GM12891 (cell line): Measurements from ENCODE around the gene CHAD.

Experiments
- DNase-seq: peaks from one replicate; pipeline ENCODE4 v3.0.0; 2011; ENCODE audit warnings: low spot score; ENCODE audit not compliant: insufficient read length
- FAIRE-seq: peaks from 2 replicates; lab custom pipeline; 2011; peaks lifted over from hg19 to GRCh38; lab: Jason Lieb, UNC
- PAX5 ChIP-seq: IDR thresholded peaks from 2 replicates; pipeline ENCODE4 v1.6.1; 2011; ENCODE audit warnings: low read length, moderate library complexity, mild to moderate bottlenecking; ENCODE audit not compliant: insufficient read depth, severe bottlenecking
- POLR2A ChIP-seq: IDR thresholded peaks from 2 replicates; pipeline ENCODE4 v1.6.1; 2011; ENCODE audit warnings: low read depth, low read length, control low read depth
- POLR2AphosphoS5 ChIP-seq: IDR thresholded peaks from 2 replicates; pipeline ENCODE4 v1.6.1; 2011; ENCODE audit warnings: low read depth, low read length, control low read depth
- POU2F2 ChIP-seq: IDR thresholded peaks from 2 replicates; pipeline ENCODE4 v1.6.1; 2011; ENCODE audit warnings: low read depth, mild to moderate bottlenecking, control low read depth, low read length, moderate library complexity
- SPI1 ChIP-seq: IDR thresholded peaks from 2 replicates; pipeline ENCODE4 v1.6.1; 2011; ENCODE audit warnings: low read depth, low read length, control low read depth
- TAF1 ChIP-seq: IDR thresholded peaks from 2 replicates; pipeline ENCODE4 v1.6.1; 2011; ENCODE audit warnings: low read depth, low read length, control low read depth

Gene CHAD

DNA sequence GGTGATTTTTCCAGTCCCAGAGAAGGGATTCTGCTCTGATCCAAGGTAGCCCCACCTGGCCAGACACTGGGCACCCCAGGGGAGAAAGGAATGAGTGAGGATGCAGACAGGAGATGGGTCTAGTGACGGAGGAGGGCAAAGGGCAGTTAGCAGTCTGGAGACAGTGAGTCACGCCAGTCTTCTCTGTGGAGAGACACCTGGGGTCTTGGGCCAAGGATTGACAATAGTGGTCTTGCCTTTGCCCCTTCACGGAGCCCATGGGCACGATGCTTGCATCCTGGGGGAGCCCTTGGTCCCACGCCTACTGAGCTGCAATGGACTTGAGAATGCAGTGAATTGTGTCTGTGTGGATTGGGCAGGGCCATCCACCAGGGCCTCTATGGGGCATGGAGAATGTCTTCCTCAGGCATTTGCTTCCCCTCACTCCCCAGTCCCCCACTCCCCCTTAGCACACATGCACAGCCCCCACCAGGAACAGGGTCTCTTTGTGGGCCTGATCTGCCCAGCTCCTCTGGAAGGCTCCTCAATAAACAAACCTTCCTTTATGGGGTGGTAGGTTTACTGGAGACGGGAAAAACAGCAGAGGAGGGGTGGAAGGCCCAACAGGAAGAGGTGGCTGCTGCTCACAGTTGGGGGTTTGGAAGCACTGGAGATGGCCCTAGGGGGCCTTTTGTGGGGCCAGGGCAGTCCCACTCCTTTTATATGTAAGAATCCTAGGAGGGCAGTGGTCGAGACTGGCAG lies 1.4 kb downstream of the CHAD start:
- FAIRE-seq: no peak
- no peak for DNase-seq
- TF ChIP-seq POLR2AphosphoS5: no peak
- TF ChIP-seq TAF1: no peak
- TF ChIP-seq POU2F2: no peak

DNA sequence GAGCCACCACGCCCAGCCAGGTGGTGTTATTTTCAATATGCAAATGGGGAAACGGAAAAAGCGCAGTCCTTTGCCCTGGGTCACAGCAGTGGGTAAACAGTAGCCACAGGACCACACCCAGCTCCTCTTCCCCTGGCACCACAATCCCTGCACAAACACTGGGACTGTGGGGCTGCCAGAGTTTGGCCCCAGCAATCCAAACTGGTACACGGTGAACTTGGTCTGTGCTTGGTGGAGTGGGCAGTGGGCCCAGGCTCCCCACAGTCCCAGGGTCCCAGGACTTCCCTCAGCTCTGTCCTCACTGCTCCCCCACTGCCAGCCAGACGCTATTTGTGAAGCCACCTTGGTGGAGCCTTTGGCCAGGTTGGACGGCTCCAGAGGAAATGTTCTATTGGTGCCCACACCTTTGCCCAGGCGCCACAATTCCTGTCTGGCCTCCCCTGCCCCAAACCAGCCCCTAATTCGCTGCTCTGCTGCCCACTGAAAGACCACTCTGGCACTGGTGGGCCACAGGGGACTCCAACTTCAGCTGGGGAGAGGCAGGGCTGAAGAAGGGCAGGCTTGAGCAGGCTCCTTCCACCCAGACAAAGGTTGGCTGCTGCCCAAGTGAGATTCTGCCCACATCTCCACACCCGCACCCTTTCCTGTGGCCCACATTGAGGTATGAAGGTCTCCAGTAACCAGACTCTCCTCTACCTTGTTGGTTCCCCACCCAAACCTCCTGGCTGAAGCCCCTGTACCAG lies 2.1 kb downstream of the CHAD start:
- TF ChIP-seq POLR2AphosphoS5: no peak
- TF ChIP-seq SPI1: no peak
- no peak for TF ChIP-seq PAX5
- TF ChIP-seq POLR2A: no peak
- no peak for TF ChIP-seq POU2F2
- no peak for TF ChIP-seq TAF1
- no peak for DNase-seq
- FAIRE-seq: no peak

DNA sequence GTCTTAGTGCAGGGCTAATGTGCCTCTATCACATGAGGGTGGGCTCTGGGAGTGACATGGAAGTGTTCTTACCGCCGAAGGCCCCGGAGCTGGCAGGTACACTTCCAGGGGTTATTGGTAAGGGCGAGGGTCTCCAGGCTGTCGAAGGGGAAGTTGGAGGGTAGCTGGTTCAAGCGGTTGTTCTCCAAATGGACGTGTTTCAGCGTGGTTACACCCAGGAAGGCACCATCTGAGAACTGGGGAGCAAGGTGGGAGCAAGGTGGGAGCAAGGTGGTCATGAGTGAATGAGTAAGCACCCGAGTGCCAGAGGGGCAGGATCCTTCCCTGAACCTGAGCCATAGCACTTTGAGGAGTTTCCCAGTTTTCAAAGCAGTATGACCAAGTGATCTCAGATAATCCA lies 3.0 kb downstream of the CHAD start:
- FAIRE-seq (no peak), DNase-seq (no peak)
- TF ChIP-seq POU2F2: no peak
- no peak for TF ChIP-seq SPI1
- TF ChIP-seq POLR2A: no peak
- TF ChIP-seq TAF1: no peak
- no peak for TF ChIP-seq POLR2AphosphoS5
- TF ChIP-seq PAX5: no peak

DNA sequence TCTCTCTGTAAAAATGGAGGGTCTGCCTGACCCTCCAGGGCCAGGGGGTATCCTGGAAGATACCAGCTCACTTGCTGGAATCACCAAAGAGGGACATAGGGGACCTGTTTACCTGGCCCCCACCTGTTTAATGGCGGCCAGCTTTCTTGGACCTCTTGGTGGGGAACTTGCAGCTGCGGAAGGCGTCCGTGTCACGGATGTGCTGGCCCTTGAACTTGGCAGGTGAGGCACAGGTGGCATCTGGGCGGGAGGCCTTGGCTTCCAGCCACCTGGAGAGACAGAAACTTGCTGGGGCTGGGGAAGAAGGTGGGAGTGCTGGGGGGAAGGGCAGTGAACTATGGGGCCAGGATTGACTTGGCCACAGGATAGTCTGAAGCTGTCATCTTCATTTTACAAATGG lies 3.5 kb downstream of the CHAD start:
- no peak for DNase-seq
- TF ChIP-seq SPI1 (no peak), POU2F2 (no peak), PAX5 (no peak), POLR2AphosphoS5 (no peak), TAF1 (no peak), POLR2A (no peak)
- no peak for FAIRE-seq

DNA sequence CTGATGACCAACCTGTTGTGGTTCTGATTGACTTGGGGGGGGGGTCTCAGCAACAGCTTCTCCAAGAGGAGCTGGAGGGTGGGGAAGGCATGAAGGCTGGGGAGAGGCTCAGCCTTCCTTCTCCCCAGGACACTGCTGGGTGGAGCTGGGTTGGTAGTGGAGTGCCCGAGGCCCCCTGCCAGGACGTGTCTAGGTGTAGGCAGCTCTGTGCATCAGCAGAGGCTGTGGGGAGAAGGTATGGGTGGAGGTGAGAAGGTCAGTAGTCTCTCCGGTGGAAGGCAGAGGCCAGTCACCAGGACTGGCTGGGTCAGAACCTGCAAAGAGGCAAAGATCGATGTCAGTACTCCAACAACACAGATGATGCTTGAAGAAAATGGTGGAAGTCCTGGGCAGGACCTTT lies 3.9 kb downstream of the CHAD start:
- no peak for TF ChIP-seq TAF1
- no peak for TF ChIP-seq POLR2AphosphoS5
- TF ChIP-seq SPI1: no peak
- TF ChIP-seq PAX5: no peak
- no peak for TF ChIP-seq POLR2A
- no peak for TF ChIP-seq POU2F2
- FAIRE-seq: no peak

GRCh38 chr17:50464121-50464520 lies 4.6 kb downstream of the CHAD start:
- FAIRE-seq: no peak

More for the DNA sequence above, 3.9 kb downstream of the CHAD start:
- no peak for DNase-seq

DNA sequence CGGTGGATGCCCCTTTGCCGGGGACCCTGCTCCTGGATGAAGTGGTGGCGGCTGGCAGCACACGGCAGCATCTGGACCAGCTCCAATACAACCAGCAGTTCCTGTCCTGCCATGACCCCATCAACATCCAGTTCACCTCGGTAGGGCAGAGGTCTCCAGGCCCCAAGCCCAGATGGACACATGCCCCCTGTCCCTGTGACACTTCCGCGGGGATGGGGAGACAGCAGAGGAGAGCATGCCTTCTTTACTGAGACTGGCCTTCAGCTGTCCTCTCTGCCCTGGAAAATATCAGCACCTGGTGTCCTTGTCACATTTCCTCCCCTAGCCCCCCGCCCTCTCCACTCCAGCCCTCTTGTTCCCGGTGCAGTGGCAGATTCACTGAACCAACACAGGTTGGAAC lies 6.2 kb downstream of the CHAD start:
- TF ChIP-seq PAX5: no peak
- no peak for TF ChIP-seq POLR2A
- no peak for TF ChIP-seq TAF1
- no peak for TF ChIP-seq POU2F2
- no peak for TF ChIP-seq SPI1
- no peak for TF ChIP-seq POLR2AphosphoS5
- FAIRE-seq (no peak), DNase-seq (no peak)

More at GRCh38 chr17:50464121-50464520, 4.6 kb downstream of the CHAD start:
- 0 out of 2 replicates have a peak, but pooled peaks have one; percentile 19 for TF ChIP-seq SPI1
- no peak for TF ChIP-seq PAX5
- no peak for DNase-seq

- FAIRE-seq: no peak
- no peak for DNase-seq
These were observed 7.0 kb downstream of the CHAD start for GRCh38 chr17:50461550-50462132.

GRCh38 chr17:50460831-50461526 lies 7.7 kb downstream of the CHAD start:
- FAIRE-seq (no peak), DNase-seq (no peak)
- TF ChIP-seq POLR2A: no peak
- no peak for TF ChIP-seq SPI1
- no peak for TF ChIP-seq POU2F2
- TF ChIP-seq TAF1: no peak
- no peak for TF ChIP-seq POLR2AphosphoS5
- TF ChIP-seq PAX5: no peak

More at GRCh38 chr17:50461550-50462132, 7.0 kb downstream of the CHAD start:
- TF ChIP-seq POLR2AphosphoS5: no peak
- TF ChIP-seq SPI1: no peak
